RWPE2 (cell line): ENCODE data around the gene TMEM243.
"Not testable (repeated sequence)": the region's sequence is repeated elsewhere in the genome, so short reads cannot be mapped to it uniquely, and the experiment has no call there.

ENCODE experiments used
- ATAC-seq: fragments of 200-7000 bp; cut with Tn5 transposase; 3 replicates; pipeline ENCODE4 v1.9.1; 2021; ENCODE audit warnings: low read depth
- DNase-seq: peaks from one replicate; pipeline ENCODE4 v3.0.0-alpha.2; 2020; ENCODE audit warnings: low spot score
- H3K27ac ChIP-seq: fragments of 450-650 bp; 2 replicates; pipeline ENCODE4 v1.5.1; 2017; ENCODE audit warnings: mild to moderate bottlenecking; ENCODE audit not compliant: poor library complexity, severe bottlenecking
- H3K27me3 ChIP-seq: fragments of 250-450 bp; sonication (Bioruptor Pico); 2 replicates; pipeline ENCODE4 v1.5.1; 2021; ENCODE audit warnings: mild to moderate bottlenecking, moderate library complexity; ENCODE audit not compliant: insufficient read depth, poor library complexity, severe bottlenecking
- H3K36me3 ChIP-seq: fragments of 250-450 bp; sonication (Bioruptor Pico); 2 replicates; pipeline ENCODE4 v1.5.1; 2020; ENCODE audit warnings: low read depth, mild to moderate bottlenecking, moderate library complexity
- H3K4me1 ChIP-seq: fragments of 250-450 bp; sonication (Bioruptor Pico); 2 replicates; pipeline ENCODE4 v1.5.1; 2021; ENCODE audit warnings: mild to moderate bottlenecking, moderate library complexity; ENCODE audit not compliant: insufficient read depth, poor library complexity, severe bottlenecking
- H3K4me3 ChIP-seq: fragments of 250-450 bp; sonication (Bioruptor Pico); 2 replicates; pipeline ENCODE4 v1.5.1; 2021; ENCODE audit warnings: mild to moderate bottlenecking, moderate library complexity; ENCODE audit not compliant: severe bottlenecking
- H3K9me3 ChIP-seq: fragments of 250-450 bp; sonication (Bioruptor Pico); 2 replicates; pipeline ENCODE4 v1.5.1; 2021; ENCODE audit warnings: mild to moderate bottlenecking, moderate library complexity; ENCODE audit not compliant: severe bottlenecking
- TF ChIP-seq, protein P1 (sequence below): fragments of 450-650 bp; IDR thresholded peaks from one replicate; pipeline ENCODE4 v1.5.1; 2017; ENCODE audit warnings: mild to moderate bottlenecking, moderate library complexity; ENCODE audit not compliant: poor library complexity, severe bottlenecking

TMEM243 gene

DNA sequence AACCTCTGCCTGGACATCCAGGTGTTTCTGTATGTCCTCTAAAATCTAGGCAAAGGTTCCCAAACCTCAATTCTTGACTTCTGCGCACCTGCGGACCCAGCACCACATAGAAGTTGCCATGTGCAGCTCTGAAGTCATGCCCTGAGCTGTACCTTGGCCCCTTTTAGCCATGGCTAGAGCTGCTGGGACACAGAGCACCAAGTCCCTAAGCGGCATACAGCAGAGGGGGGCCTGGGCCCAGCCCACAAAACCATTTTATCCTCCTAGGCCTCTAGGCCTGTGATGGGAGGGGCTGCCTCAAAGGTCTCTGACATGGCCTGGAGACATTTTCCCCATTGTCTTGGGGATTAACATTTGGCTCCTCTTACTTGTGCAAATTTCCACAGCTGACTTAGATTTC, 14.6 kb downstream of the TMEM243 start:
- Histone ChIP-seq H3K36me3 (peaks cover 49% of the 10 kb centered on the region), H3K4me3 (no peak overlapping the region), H3K27me3 (no peaks in the 10 kb centered on the region), H3K4me1 (no peaks in the 10 kb centered on the region), H3K9me3 (peaks cover 13% of the 10 kb centered on the region), H3K27ac (no peak overlapping the region)
- ATAC-seq (no peak), DNase-seq (no peak)
- TF ChIP-seq, protein P1, sequence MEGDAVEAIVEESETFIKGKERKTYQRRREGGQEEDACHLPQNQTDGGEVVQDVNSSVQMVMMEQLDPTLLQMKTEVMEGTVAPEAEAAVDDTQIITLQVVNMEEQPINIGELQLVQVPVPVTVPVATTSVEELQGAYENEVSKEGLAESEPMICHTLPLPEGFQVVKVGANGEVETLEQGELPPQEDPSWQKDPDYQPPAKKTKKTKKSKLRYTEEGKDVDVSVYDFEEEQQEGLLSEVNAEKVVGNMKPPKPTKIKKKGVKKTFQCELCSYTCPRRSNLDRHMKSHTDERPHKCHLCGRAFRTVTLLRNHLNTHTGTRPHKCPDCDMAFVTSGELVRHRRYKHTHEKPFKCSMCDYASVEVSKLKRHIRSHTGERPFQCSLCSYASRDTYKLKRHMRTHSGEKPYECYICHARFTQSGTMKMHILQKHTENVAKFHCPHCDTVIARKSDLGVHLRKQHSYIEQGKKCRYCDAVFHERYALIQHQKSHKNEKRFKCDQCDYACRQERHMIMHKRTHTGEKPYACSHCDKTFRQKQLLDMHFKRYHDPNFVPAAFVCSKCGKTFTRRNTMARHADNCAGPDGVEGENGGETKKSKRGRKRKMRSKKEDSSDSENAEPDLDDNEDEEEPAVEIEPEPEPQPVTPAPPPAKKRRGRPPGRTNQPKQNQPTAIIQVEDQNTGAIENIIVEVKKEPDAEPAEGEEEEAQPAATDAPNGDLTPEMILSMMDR: no peak

DNA sequence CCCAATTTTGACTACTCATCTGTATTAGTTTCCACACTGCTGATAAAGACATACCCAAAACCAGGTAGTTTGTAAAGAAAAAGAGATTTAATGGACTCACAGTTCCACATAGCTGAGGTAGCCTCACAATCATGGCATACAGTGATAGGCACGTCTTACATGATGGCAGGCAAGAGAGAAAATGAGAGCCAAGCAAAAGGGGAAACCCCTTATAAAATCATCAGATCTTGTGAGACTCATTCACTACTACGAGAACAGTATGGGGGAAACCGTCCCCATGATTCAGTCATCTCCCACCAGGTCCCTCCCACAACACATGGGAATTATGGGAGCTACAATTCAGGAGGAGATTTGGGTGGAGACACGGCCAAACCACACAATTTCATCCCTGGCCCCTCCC, 15.6 kb downstream of the TMEM243 start:
- H3K9me3 ChIP-seq: peaks cover 13% of the 10 kb centered on the region
- DNase-seq, H3K27me3 ChIP-seq, ATAC-seq, H3K4me1 ChIP-seq, H3K27ac ChIP-seq, H3K4me3 ChIP-seq: not testable (repeated sequence)
- peaks cover 53% of the 10 kb centered on the region for H3K36me3 ChIP-seq

DNA sequence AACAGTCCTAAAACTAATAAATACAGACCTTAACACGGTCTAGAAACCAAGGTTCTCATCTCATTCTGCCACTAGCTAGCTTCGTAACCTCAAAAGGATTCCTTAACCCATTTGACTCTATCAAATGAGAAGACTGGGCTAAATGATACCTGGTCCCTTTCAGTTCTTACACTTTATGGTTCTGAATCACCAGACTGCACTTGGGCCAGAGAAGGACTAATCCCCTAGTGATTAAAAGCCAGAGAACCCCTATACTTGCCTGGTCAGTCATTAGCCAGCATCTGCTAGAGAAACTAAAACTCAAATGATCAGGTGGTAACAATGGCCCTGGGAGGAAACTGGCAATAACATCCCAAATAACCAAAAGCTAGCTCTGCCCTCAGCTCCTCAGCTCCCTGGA, 16.8 kb downstream of the TMEM243 start:
- no peaks in the 10 kb centered on the region for H3K27me3 ChIP-seq
- no peaks in the 10 kb centered on the region for H3K4me1 ChIP-seq
- ATAC-seq (no peak), DNase-seq (no peak)
- H3K36me3 ChIP-seq: peaks cover 58% of the 10 kb centered on the region
- no peak overlapping the region for H3K4me3 ChIP-seq
- TF ChIP-seq, protein P1: no peak
- H3K9me3 ChIP-seq: peaks cover 13% of the 10 kb centered on the region
- H3K27ac ChIP-seq: no peak overlapping the region

DNA sequence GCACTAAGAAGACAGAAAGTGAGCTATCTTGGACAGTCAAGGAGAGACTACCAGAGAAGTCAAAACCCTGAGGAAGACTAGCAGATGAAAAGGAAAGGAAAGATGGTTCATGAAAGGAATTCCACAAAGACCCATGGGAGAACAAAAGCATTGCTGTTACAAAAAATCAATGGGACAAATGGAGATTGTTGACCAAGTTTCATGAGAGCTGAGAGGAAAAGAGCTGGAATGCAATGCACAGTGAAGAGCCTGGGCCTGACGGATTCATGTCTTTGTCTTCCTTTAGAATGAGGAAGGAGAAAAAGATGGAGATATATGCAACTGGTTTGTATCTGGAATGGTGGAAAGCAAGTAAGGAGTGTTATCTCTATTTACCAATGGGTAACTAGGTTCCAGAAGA, 17.3 kb downstream of the TMEM243 start:
- ATAC-seq: no peak
- Histone ChIP-seq H3K27ac (no peak overlapping the region), H3K27me3 (no peaks in the 10 kb centered on the region), H3K9me3 (peaks cover 13% of the 10 kb centered on the region), H3K4me3 (no peak overlapping the region), H3K36me3 (peaks cover 63% of the 10 kb centered on the region), H3K4me1 (no peaks in the 10 kb centered on the region)
- no peak for DNase-seq
- TF ChIP-seq, protein P1: no peak

DNA sequence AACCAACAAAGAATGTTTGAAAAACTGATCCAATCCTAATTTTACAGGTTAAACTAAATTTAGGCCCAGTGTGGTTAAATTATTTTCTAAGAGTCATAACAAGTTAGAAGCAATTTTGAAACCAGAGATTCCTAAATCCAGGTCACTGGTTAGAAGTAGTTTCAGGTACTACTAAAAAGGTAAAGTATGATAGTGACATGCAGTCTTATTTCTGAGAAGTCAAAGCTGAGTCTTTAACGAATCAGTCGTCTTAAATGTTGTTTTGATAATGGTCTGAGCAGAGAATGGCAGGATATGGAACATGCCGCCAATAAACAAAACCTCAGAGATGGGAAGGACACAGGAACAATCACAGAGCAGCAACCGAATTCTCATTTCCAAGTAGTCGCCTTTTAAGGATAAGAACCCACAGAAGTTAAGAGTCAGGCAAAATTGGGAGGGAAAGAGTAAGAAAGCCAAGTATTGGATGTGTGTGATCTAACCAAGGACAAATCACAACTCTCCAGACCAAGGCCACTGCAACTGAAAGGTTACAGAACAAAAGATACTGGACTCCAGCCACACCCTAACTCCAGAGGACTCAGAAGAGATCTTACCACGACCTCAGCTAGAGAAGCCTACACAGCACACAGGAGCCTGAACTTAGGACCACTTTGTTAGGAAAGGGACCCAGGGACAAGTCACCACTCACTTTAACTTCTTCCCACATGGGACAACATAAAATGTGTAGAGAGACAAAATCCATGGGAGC, 19.7 kb downstream of the TMEM243 start:
- Histone ChIP-seq H3K4me3 (no peak overlapping the region), H3K27me3 (no peaks in the 10 kb centered on the region), H3K27ac (no peak overlapping the region), H3K36me3 (peaks cover 70% of the 10 kb centered on the region), H3K9me3 (peaks cover 5% of the 10 kb centered on the region), H3K4me1 (no peaks in the 10 kb centered on the region)
- ATAC-seq (no peak), DNase-seq (no peak)
- TF ChIP-seq, protein P1: no peak
